GM23338 (cell line): ENCODE data around the gene LIF. TPM values are rescaled to one million over a fixed set of nuclear protein-coding genes. Genes with fewer than 3 reads are reported as not detected.

ENCODE experiments used
- polyA plus RNA-seq: library from polyadenylated mRNA; unstranded; fragments of >200 nt; fragmentation: Nextera tagmentation; extraction: Ambion mirVana; gene quantifications from 2 replicates; pipeline ENCODE4 v1.2.1, GENCODE V29; 2016
- total RNA-seq: library from RNA; depleted of rRNA; stranded (reverse); fragments of >200 nt; shearing (Covaris generic); gene quantifications from 2 replicates; pipeline ENCODE4 v1.2.3, GENCODE V29; 2014; rRNA removed

The LIF gene
- total and polyA plus RNA-seq, 2 experiments from 2014 or later: 1.8 to 3.6 TPM

Other genes starting within 250 kb of the LIF start
- not detected in 2 replicates for gene HORMAD2, start 166.3 kb downstream of the LIF start, total RNA-seq
- gene HORMAD2, start 166.3 kb downstream of the LIF start, polyA plus RNA-seq: 0.37 and 0.40 TPM in 2 replicates
- not detected in 2 replicates for gene OSM, start 20.1 kb upstream of the LIF start, total RNA-seq
- not detected in 2 replicates for gene OSM, start 20.1 kb upstream of the LIF start, polyA plus RNA-seq
- 23.2 and 36.0 TPM in 2 replicates for gene CASTOR1, start 42.7 kb upstream of the LIF start, total RNA-seq
- 11.3 and 22.0 TPM in 2 replicates for gene CASTOR1, start 42.7 kb upstream of the LIF start, polyA plus RNA-seq
- gene TBC1D10A, start 80.2 kb upstream of the LIF start, total RNA-seq: 6.0 and 8.8 TPM in 2 replicates
- gene TBC1D10A, start 80.2 kb upstream of the LIF start, polyA plus RNA-seq: 3.3 and 4.2 TPM in 2 replicates
- gene SF3A1, start 110.1 kb upstream of the LIF start, total RNA-seq: 108 and 170 TPM in 2 replicates
- gene SF3A1, start 110.1 kb upstream of the LIF start, polyA plus RNA-seq: 93.4 and 107 TPM in 2 replicates
- 6.9 and 7.9 TPM in 2 replicates for gene CCDC157, start 110.2 kb upstream of the LIF start, total RNA-seq
- gene CCDC157, start 110.2 kb upstream of the LIF start, polyA plus RNA-seq: 3.7 and 3.8 TPM in 2 replicates
- gene RNF215, start 140.7 kb upstream of the LIF start, total RNA-seq: 12.4 and 13.9 TPM in 2 replicates
- gene RNF215, start 140.7 kb upstream of the LIF start, polyA plus RNA-seq: 1.8 and 3.3 TPM in 2 replicates
- gene SEC14L2, start 150.3 kb upstream of the LIF start, total RNA-seq: 2.1 and 4.2 TPM in 2 replicates
- gene SEC14L2, start 150.3 kb upstream of the LIF start, polyA plus RNA-seq: 2.2 and 2.5 TPM in 2 replicates
- 54.6 and 68.6 TPM in 2 replicates for gene MTFP1, start 179.0 kb upstream of the LIF start, total RNA-seq
- gene MTFP1, start 179.0 kb upstream of the LIF start, polyA plus RNA-seq: 62.5 and 64.1 TPM in 2 replicates
- gene SEC14L3, start 225.3 kb upstream of the LIF start, total RNA-seq: not detected in 2 replicates
- not detected in 2 replicates for gene SEC14L3, start 225.3 kb upstream of the LIF start, polyA plus RNA-seq